GM12872 (cell line): Measurements from ENCODE around the gene KIF14.
A peak's percentile ranks its signal among the peaks of the same experiment; 100 is the strongest.

Experiments
- CTCF ChIP-seq: IDR thresholded peaks from 3 replicates; pipeline ENCODE4 v1.5.1; 2011; ENCODE audit warnings: low read depth, mild to moderate bottlenecking, low read length, moderate library complexity; ENCODE audit not compliant: insufficient read depth

KIF14 gene

GRCh38 chr1:200518524-200518923 is 102.0 kb downstream of the KIF14 start:
- TF ChIP-seq CTCF = no peak

GRCh38 chr1:200512191-200512590 is 108.4 kb downstream of the KIF14 start:
- no peak for TF ChIP-seq CTCF

GRCh38 chr1:200510228-200510623 is 110.3 kb downstream of the KIF14 start:
- TF ChIP-seq CTCF = peak; percentile 87

GRCh38 chr1:200506471-200506870 is 114.1 kb downstream of the KIF14 start:
- TF ChIP-seq CTCF = no peak

GRCh38 chr1:200505257-200505656 is 115.3 kb downstream of the KIF14 start:
- TF ChIP-seq CTCF = no peak
